NCI-H2107 treated with DMSO at 0.1 percent for 48 hours (cell line): ENCODE data around the gene PDGFA.

Source experiments
- DNase-seq: peaks from one replicate; lab custom pipeline; 2025; ENCODE audit not compliant: unreplicated experiment; lab: John Stamatoyannopoulos, UW

The PDGFA gene

DNA sequence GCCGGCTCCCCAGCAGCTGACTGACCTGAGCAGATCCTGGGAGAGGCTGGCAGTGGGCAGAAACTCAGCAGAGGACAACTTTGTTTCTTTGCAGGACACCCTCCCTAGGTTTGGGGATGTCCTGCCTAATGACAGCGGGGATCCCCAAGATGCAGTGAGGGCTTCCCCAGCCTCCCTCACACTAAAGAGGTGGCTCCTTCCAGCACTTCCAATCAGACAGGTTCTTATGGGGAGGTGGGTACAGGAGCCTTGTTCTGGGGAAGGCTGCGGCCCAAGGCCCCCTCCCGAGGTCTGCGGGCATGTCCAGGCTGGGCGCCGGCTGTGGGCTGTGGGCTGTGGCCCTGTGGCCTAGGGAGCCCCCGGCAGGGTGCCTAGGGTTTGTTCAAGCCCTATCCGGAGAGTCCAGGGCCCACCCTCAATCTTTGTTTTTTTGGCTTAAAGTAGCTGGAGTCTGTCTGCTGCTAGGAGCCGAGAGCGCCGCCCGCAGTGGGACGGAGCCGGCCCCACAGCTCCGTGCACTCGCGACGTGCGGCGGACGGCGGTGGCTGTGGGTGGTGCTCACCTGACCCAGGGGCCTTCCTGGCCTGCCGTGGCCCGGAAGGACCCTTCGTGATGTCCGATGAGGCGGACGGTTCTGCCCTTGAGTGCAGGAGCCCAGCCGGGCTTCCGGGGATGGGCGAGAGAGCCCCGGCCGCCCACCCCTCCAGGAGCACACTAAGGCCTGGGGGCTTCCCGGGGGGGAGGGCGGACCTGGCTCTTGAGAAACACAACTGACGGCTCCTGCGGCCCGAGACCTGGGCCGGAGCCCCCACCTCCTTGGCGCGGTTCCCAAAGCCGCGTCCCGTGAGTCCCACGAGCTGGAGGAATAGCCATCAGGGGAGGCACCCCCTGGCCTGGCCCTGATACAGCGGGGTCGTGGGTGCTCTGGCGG is 57.2 kb downstream of the PDGFA start:
- DNase-seq, result no peak

DNA sequence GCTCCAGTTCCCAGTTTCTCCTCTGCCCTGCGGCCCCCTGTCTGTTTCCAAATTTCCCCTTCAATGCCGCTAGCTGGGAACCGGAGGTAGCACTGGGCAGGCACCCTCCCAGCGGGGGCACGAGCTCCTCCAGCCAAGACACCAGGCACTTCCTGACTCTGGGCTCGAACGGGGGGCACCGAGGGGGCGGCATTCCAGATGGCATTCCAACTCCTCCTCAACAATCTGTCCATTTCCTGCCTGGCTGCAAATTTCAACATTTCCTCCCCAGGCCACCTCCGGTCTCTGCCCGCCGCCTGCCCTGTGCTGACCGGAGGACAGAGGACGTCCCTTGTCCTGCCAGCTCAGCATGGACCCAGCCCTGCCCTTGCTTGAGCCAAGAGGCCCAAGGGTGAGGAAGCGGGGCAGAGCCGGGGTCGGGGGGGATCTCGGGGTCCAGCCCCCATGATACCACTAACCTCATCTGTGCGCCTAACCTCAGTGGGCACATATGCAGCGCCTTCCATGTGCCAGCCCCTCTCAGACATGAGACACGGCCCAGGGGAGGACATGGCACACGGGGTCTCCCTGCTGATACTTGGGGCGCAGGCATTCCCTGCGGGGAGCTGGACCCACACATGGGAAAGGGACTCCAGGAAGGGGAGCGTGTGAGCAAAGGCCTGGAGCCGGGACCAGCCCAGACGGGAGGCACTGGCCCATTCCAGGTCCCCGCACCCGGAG is 58.0 kb downstream of the PDGFA start:
- no peak for DNase-seq

DNA sequence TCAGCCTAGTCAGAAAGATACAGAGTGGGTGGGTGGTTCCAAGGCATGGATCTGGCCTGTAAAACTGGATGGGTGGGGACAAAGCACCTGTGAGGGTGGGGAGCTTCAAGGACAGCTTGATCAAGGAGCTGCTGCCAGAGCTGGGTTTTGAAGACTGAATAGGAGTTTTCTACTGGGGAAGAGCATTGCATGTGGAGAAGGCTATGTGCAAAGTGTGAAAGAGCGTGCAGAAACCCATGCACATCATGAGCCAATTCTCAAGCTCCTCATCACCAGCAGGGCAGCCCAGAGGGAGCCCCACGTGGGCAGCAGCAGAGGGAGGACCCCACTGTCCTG is 58.6 kb downstream of the PDGFA start:
- no peak for DNase-seq

DNA sequence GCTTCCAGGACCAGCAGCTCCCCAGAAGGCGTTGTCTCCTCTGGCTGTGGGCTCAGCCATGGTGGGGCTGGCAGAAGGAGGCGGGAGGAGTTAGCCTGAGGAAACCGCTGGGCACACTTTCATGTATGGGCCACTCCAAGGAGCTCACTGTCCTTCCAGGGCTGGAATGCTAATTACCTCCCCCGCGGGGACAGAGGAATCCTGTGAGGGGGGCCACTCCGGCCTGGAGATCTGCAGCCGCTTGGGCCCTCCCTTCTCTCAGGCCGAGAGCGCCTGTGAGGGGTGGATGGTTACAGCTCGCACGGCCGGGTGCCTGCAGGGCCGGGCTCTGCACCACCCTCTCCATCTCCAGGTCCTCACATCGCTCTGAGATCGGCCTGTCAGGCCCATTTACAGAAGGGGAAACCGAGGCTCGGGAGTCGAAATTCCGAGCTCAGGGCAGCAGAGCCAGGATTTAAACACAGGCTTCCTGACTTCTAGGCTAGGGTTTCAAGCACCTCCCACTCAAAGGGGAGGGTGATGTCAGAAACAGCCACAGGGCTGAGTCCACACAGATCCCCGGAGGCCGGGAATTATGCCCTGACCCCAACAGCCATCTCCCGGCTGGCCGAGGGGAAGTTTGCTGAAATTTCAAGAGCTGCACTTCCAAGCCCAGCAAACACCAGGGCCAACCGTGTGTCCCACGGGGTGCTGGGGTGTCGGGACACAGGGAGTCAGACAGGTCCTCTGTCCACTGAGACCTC is 59.1 kb downstream of the PDGFA start:
- DNase-seq, result no peak

DNA sequence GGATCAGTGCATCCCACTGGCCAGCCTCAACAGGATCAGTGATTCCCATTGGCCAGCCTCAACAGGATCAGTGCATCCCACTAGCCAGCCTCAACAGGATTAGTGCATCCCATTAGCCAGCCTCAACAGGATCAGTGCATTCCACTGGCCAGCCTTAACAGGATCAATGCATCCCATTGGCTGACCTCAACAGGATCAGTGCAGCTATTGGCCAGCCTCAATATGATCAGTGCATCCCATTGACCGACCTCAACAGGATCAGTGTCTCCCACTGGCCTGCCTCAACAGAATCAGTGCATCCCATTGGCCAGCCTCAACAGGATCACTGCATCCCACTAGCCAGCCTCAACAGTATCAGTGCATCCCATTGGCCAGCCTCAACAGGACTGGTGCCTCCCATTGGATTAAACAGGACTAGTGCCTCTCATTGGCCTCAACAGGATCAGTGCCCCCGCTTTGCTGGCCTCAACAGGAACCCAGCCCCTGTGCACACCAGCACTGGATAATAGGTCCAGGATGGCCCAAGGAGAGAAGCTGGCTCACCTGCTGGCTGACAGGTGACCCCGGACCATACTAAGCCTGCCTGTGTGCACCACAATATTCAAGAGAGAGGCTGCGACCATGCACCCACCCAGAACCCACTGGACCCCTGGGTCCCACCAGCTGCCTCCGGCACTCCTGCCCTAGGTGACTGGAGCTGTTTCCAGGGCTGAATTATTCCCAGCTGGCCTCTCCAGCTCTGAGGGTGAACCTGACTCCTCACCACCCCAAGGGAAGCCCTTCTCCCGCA is 59.9 kb downstream of the PDGFA start:
- no peak for DNase-seq

- no peak for DNase-seq
These were observed 61.0 kb downstream of the PDGFA start for GRCh38 chr7:458511-459245.

DNA sequence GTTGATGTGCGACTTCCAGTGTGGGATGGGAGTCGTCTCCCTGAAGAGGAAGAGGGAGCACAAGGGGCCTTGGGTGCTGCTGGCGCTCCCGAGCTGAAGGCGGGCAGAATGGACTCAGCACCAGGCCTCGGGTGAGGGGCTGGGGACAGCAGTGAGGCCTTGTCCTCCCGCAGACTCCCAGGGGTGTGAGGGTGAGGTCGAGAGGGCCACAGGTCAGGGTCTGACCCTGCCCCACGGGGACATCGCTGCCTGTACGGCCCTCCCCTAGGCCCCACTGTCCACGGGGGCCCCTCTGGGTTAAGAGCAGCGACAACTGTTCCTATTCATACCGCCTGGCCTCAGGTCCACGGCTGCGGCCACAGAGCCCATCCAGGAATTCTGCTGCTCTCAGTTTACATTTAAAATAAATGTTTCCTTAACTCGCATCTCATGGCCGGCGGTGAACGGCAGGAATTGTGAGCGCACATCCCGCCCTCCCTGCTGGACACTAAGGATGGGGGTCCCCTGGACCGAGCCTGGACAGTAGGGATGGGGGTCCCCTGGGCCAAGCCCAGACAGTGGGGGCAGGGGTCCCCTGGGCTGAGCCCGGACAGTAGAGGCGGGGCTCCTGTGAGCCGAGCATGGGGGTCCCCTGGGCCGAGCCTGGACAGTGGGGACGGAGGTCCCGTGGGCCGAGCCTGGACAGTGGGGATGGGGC is 61.7 kb downstream of the PDGFA start:
- DNase-seq, result no peak

GRCh38 chr7:455110-455928 is 64.3 kb downstream of the PDGFA start:
- DNase-seq, result no peak

DNA sequence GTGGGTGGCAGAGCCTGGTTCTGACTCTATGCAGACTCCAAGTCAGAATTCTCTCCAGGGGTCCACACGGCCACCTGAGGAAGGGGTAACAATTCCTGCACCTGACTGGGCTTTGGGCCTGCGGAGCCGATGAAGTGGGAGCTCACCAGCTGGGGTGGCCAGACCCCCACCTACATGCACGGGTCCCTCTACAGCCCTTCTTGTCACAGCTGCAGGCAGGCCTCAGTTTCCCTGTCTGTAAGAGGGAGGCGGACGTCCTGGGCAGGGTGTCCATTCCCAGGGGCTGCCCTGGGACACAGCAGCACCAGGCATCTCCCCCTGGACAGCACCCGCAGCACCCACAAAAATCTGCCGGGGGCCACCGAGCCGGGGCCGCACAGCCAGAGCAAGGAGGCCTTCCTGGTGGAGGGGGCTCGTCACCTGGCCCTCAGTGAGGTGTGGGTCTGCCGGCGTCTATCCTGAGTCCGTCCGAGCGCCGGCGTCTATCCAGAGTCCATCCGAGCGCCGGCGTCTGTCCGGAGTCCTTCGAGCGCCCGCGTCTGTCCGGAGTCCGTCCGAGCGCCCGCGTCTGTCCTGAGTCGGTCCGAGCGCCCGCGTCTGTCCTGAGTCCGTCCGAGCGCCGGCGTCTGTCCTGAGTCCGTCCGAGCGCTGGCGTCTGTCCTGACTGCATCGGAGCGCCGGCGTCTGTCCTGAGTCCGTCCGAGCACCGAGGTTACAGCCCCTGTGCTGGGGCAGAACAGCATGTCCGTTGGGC is 65.1 kb downstream of the PDGFA start:
- DNase-seq, result no peak

DNA sequence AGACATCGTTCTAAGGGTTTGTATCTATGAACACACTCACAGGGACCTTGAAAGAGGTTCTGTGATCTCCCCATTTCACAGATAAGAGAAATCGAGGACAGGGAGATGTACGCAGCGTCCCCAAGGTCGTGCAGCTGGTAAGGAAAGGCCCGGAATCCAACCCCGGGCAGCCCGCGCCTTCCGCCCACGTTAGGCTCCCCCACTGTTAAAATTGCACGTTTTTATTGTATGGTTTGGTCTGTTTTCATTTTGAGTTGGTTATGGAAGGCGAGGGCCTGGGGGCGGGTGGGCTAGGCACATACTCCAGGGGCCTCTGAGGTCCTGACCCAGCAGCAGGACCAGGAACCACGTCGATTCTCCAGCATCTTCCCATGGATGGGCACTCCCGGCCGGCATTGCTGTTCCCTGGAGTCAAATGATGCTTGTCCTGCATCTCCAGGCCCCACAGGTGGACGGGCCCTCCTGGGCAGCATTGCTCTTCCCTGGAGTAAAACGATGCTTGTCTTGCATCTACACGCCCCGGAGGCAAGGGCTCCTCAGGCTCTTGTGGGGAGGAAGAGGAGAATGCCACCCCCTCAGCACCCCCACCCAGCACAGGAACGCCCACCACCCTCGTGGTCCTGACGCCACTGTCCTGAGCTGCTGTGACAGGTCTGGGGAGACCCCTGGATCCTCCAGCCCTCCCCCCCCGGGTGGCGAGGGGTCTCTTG is 65.9 kb downstream of the PDGFA start:
- DNase-seq, result no peak

GRCh38 chr7:452791-453455 is 66.7 kb downstream of the PDGFA start:
- DNase-seq, result no peak

DNA sequence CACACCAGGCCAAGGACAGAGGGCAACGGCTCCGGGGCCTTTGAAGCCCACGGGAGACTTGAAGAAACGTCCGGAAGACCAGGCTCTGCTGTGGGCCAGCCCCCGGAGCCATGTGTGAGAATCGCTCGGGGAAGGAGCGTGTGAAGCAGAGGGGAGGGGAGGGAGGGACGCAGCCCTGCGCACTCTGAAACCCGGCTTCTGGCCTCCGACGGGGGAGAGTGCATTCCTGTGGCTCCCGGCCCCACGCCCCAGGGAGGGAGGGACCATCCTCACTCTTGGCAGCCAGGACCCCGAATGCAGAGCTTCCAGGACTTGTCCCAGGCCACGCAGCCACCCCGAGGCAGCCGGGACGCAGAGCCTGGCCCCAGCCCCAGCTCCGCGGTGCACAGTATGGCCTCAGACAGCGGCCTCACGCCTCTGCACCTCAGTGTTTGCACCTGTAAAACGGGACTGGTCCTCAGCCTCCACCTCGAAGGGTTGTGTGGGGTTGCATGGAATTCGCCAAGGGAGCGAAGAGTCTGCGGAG is 67.4 kb downstream of the PDGFA start:
- DNase-seq, result no peak

DNA sequence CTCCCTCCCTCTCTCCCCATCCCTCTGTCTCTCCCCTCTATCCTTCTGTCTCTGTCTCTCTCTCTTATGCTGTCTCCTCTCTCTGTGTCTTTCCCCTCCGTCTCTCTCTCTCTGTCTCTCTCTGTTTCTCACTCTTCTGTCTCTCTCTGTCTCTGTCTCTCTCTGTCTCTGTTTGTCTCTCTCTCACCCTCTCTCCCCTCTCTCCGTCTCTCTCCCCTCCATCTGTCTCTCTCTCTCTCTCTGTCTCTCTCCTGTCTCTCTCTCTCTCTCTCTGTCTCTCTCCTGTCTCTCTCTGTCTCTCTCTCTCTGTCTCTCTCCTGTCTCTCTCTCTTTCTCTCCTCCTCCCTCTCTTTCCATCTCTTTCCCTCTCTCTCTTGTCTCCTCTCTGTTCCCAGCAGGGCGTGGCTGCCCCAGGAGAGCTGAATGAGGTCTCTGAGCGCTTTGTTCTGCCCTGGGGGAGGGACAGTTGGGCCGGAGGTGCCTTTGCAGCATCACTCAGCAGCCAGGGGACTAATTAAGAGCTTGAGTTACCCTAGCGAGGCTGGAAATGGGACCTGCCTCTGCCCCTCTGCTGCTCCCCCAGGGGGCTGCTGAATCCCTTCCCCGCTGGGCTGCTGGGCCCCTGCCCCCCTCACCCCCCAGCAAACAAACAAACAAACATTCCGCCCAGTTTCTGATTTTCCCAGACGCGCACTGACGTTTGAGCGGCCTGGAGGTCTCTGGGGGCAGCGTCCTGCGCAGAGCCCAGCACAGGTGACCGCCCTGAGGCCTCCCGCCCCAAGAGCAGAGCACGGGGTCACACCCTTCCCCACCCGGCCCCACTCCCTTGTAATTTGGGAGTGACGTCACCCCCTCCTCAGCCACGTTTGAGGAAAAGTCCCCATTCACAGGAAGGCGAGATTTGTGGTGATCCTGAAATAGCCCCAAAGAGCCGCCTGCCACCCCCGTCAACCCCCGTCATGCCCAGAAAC is 68.1 kb downstream of the PDGFA start:
- no peak for DNase-seq

- no peak for DNase-seq
These were observed 68.9 kb downstream of the PDGFA start for GRCh38 chr7:450741-451140.

DNA sequence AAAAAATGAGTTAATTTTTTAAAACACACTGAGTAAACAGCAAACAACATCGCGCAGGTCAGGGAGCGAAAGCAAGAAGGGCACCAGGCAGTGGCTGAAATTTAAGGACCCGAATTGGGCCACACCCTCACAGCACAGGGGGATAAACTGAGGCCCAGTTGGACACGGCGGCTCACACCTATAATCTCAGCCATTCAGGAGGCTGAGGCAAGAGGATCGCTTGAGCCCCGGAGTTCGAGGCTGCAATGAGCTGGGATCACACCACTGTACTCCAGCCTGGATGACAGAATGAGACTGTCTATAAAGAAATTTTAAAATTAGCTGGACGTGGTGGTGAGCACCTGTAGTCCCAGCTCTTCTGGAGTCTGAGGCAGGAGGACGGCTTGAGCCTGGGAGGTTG is 69.6 kb downstream of the PDGFA start:
- no peak for DNase-seq
